Raji (cell line): Measurements from ENCODE around the gene IER5L.

Experiments used
- POLR2A ChIP-seq: IDR thresholded peaks from 2 replicates; pipeline ENCODE4 v1.6.1; 2011; ENCODE audit warnings: low read depth, low read length, control low read depth; ENCODE audit not compliant: insufficient read depth

The IER5L gene

GRCh38 chr9:129130791-129131190, 47.3 kb downstream of the IER5L start:
- TF ChIP-seq POLR2A: no peak

- no peak for TF ChIP-seq POLR2A
These were observed 49.4 kb downstream of the IER5L start for GRCh38 chr9:129128689-129129088.

DNA sequence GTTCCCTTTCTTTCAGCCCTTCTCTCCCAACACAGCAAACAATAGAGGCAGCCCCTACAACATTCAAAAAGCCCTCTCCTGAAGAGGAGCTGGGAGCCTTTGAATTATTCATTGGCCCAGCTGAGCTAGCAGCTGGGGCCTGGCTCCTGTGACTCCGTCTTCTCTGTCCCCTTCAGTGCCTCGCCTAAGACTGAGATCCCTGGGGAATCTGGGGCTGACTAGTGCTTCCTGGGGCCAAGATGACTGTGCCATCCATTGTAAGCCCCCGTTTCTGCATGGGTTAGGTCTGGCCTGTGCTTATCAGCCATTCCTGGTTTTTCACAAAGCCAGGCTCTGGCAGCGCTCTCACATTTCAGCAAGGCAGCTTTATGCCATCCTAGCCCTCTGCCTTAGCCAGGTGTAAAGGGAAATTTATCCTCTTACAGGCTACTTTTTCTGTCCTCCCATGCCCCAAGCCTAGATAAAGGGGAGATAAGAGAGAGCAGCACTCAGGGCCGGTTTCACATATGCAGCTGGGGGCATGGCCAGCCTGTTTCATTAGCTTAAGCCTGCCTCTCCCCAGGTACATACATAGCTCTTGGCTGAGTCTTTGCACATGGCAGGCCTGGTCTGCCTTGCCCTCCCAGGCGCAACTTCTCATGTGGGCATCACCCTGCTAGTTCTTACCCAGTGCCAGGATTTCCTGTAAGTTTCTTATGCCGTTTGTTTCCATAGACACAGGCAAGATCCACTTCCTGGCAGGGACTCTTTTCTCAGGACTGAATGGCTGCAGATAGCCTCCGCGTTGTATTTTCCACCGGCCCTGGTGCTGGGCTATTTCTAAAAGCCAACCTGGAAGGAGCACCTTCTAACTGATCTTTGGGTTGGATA, 51.1 kb downstream of the IER5L start:
- TF ChIP-seq POLR2A: no peak
